22Rv1 (cell line): ENCODE results near the gene DLG1.
"Not testable (repeated sequence)": the region's sequence is repeated elsewhere in the genome, so short reads cannot be mapped to it uniquely, and the experiment has no call there.

Source experiments
- H3K27ac ChIP-seq: fragments of 450-650 bp; 2 replicates; pipeline ENCODE4 v1.5.1; 2017
- CTCF ChIP-seq: fragments of 450-650 bp; IDR thresholded peaks from 2 replicates; pipeline ENCODE4 v1.5.1; 2017; ENCODE audit warnings: mild to moderate bottlenecking
- ZFX ChIP-seq: fragments of 450-650 bp; IDR thresholded peaks from 2 replicates; pipeline ENCODE4 v1.6.1; 2017; ENCODE audit warnings: antibody characterized with exemption, borderline replicate concordance

Gene DLG1

GRCh38 chr3:197289726-197290125 is 8.7 kb downstream of the DLG1 start:
- H3K27ac ChIP-seq: no peak overlapping the region
- TF ChIP-seq CTCF (no peak), ZFX (no peak)

- no peak overlapping the region for H3K27ac ChIP-seq
- no peak for TF ChIP-seq ZFX
- no peak for TF ChIP-seq CTCF
These were observed 11.7 kb downstream of the DLG1 start for GRCh38 chr3:197286678-197287077.

- H3K27ac ChIP-seq: no peak overlapping the region
- TF ChIP-seq CTCF (no peak), ZFX (no peak)
These were observed 12.9 kb downstream of the DLG1 start for GRCh38 chr3:197285557-197285956.

GRCh38 chr3:197283045-197283444 is 15.4 kb downstream of the DLG1 start:
- TF ChIP-seq ZFX (no peak), CTCF (no peak)
- no peak overlapping the region for H3K27ac ChIP-seq

DNA sequence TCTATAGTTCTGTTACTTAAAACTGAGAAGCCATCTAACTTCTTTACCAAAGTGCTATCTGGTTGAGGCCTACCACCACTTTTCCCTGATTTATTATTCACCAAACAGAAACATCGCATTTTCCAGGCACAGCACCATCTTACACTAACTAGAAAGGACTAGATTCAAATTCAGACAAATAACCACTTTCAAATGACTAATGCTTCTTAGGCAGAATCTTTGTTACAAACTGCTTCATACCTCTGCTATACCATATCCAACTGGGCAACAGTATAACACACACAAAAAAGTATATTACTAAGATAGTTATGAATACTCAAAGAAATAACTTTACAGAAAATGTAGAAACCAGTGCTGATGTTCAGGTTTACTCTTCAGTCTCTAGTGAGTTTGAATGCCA is 16.6 kb downstream of the DLG1 start:
- TF ChIP-seq ZFX: no peak
- no peak for TF ChIP-seq CTCF
- no peak overlapping the region for H3K27ac ChIP-seq

DNA sequence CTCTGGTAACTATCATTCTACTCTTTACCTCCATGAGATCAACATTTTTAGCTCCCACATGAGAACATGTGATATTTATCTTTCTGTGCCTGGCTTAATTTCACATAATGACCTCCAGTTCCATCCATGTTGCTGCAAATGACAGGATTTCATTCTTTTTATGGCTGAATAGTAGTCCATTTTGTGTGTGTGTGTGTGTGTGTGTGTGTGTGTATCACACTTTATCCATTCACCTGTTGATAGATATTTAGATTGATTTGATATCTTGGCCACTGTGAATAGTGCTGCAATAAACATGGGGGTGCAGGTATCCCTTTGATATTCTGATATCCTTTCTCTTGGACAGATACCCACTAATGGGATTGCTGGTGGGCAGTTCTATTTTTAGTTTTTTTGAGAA is 18.3 kb downstream of the DLG1 start:
- no peak for TF ChIP-seq ZFX
- TF ChIP-seq CTCF: no peak
- H3K27ac ChIP-seq: no peak overlapping the region

DNA sequence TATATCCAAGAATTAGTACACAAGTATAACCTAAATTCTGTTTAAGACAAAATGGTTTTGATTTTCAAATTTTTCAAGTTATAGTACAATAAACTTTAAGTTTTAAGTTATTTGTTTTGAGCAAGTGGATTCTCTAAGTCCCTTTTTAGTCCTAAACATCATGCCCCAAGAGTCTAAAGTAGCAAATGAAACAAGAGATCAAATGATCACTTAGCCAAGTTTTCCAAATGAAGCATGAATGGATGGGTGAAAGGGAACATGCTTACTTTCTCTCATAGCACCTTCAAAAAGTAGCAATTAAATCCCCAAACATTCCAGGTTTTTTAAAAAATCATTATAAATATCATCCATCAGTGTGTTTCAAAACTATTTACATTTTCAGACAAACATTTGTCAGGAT is 19.5 kb downstream of the DLG1 start:
- no peak for TF ChIP-seq ZFX
- no peak for TF ChIP-seq CTCF
- H3K27ac ChIP-seq: no peak overlapping the region

- not testable (repeated sequence) for H3K27ac ChIP-seq
These were observed 21.6 kb downstream of the DLG1 start for GRCh38 chr3:197276808-197277207.
